Measurements from ENCODE around the gene KCNAB1. TPM values are rescaled to one million over a fixed set of nuclear protein-coding genes. Genes with fewer than 3 reads are reported as not detected.

The KCNAB1 gene
- total RNA-seq, 4 donors from 2014 or later = 0.38 to 1.5 (median 0.49) TPM

GRCh38 chr3:156472150-156472549 lies 351.8 kb downstream of the KCNAB1 start:
- Histone ChIP-seq H3K4me3 (no peak overlapping the region), H3K9me3 (no peaks in the 10 kb centered on the region), H3K4me1 (no peaks in the 10 kb centered on the region), H3K27me3 (no peaks in the 10 kb centered on the region), H3K27ac (no peak overlapping the region), H3K36me3 (no peaks in the 10 kb centered on the region)
- DNase-seq (ENCODE audit: low spot score in 2 of 2) = no peak
- 83% methylated on average over 4 of the region's 4 CpGs for WGBS
- no peak for TF ChIP-seq POLR2A (IDR thresholded peaks at IDR 0.05)
- TF ChIP-seq CTCF (IDR thresholded peaks at IDR 0.05) = no peak
- no peak for TF ChIP-seq POLR2AphosphoS5 (IDR thresholded peaks at IDR 0.05)
- TF ChIP-seq EP300 (IDR thresholded peaks at IDR 0.05) = no peak

- no peaks in the 10 kb centered on the region for H3K9me3 ChIP-seq
- 56% methylated on average over 5 of the region's 5 CpGs for WGBS
- TF ChIP-seq POLR2A (IDR thresholded peaks at IDR 0.05) = no peak
- no peak overlapping the region for H3K27ac ChIP-seq
- no peaks in the 10 kb centered on the region for H3K27me3 ChIP-seq
- no peak overlapping the region for H3K4me3 ChIP-seq
- no peaks in the 10 kb centered on the region for H3K4me1 ChIP-seq
- H3K36me3 ChIP-seq = no peaks in the 10 kb centered on the region
- no peak for DNase-seq (ENCODE audit: low spot score in 2 of 2)
Measured at GRCh38 chr3:156472684-156473083, 352.3 kb downstream of the KCNAB1 start.

- no peaks in the 10 kb centered on the region for H3K4me1 ChIP-seq
- H3K27ac ChIP-seq = no peak overlapping the region
- H3K9me3 ChIP-seq = no peaks in the 10 kb centered on the region
- no peaks in the 10 kb centered on the region for H3K36me3 ChIP-seq
- DNase-seq (ENCODE audit: low spot score in 2 of 2) = no peak
- H3K4me3 ChIP-seq = no peak overlapping the region
- H3K27me3 ChIP-seq = no peaks in the 10 kb centered on the region
- TF ChIP-seq CTCF (IDR thresholded peaks at IDR 0.05) (no peak), POLR2AphosphoS5 (IDR thresholded peaks at IDR 0.05) (no peak), POLR2A (IDR thresholded peaks at IDR 0.05) (no peak), EP300 (IDR thresholded peaks at IDR 0.05) (no peak)
Measured at GRCh38 chr3:156473341-156473740, 353.0 kb downstream of the KCNAB1 start.

- H3K27ac ChIP-seq = no peak overlapping the region
- 70% methylated on average over 12 of the region's 12 CpGs for WGBS
- no peak overlapping the region for H3K4me3 ChIP-seq
- TF ChIP-seq POLR2A (IDR thresholded peaks at IDR 0.05) = no peak
- peak in 1 of 2 donors; percentile 22 for TF ChIP-seq CTCF (IDR thresholded peaks at IDR 0.05)
- no peak for TF ChIP-seq EP300 (IDR thresholded peaks at IDR 0.05)
- no peak for TF ChIP-seq POLR2AphosphoS5 (IDR thresholded peaks at IDR 0.05)
- no peaks in the 10 kb centered on the region for H3K36me3 ChIP-seq
- H3K9me3 ChIP-seq = no peaks in the 10 kb centered on the region
- no peaks in the 10 kb centered on the region for H3K4me1 ChIP-seq
- no peaks in the 10 kb centered on the region for H3K27me3 ChIP-seq
- no peak for DNase-seq (ENCODE audit: low spot score in 2 of 2)
Measured at GRCh38 chr3:156474560-156475389, 354.4 kb downstream of the KCNAB1 start.

- DNase-seq (ENCODE audit: low spot score in 2 of 2) = no peak
Measured at GRCh38 chr3:156477323-156477722, 356.9 kb downstream of the KCNAB1 start.

More at GRCh38 chr3:156477323-156477722, 356.9 kb downstream of the KCNAB1 start:
- 86% methylated on average over 1 of the region's 1 CpG for WGBS
- no peak overlapping the region for H3K4me3 ChIP-seq
- no peaks in the 10 kb centered on the region for H3K27me3 ChIP-seq
- no peak overlapping the region for H3K27ac ChIP-seq
- TF ChIP-seq POLR2A (IDR thresholded peaks at IDR 0.05) (no peak), EP300 (IDR thresholded peaks at IDR 0.05) (no peak), POLR2AphosphoS5 (IDR thresholded peaks at IDR 0.05) (no peak), CTCF (IDR thresholded peaks at IDR 0.05) (no peak)
- H3K9me3 ChIP-seq = no peaks in the 10 kb centered on the region
- no peaks in the 10 kb centered on the region for H3K36me3 ChIP-seq
- no peaks in the 10 kb centered on the region for H3K4me1 ChIP-seq

All from suprapubic skin (tissue), 4 donors.